Hematopoietic multipotent progenitor cell treated with erythropoietin and hydrocortisone succinate and interleukin-3 and kit ligand, for 6 days (in vitro differentiated cells): ENCODE measurements around the gene PKD1L1.
"Not testable (repeated sequence)": the region's sequence is repeated elsewhere in the genome, so short reads cannot be mapped to it uniquely, and the experiment has no call there.

Experiments used
- DNase-seq: peaks from one replicate; pipeline ENCODE4 v3.0.0-alpha.2; 2015

PKD1L1 gene

GRCh38 chr7:47758546-47758945 lies 189.7 kb downstream of the PKD1L1 start:
- DNase-seq: no peak

GRCh38 chr7:47757921-47758411 lies 190.3 kb downstream of the PKD1L1 start:
- DNase-seq: no peak

GRCh38 chr7:47756636-47757035 lies 191.6 kb downstream of the PKD1L1 start:
- DNase-seq: no peak

- no peak for DNase-seq
Measured at GRCh38 chr7:47755248-47755647, 193.0 kb downstream of the PKD1L1 start.

GRCh38 chr7:47751724-47752123 lies 196.5 kb downstream of the PKD1L1 start:
- DNase-seq: not testable (repeated sequence)

GRCh38 chr7:47751043-47751442 lies 197.2 kb downstream of the PKD1L1 start:
- no peak for DNase-seq

- DNase-seq: no peak
Measured at GRCh38 chr7:47748041-47748440, 200.2 kb downstream of the PKD1L1 start.

- no peak for DNase-seq
Measured at GRCh38 chr7:47747160-47747559, 201.1 kb downstream of the PKD1L1 start.

GRCh38 chr7:47746468-47746867 lies 201.8 kb downstream of the PKD1L1 start:
- no peak for DNase-seq

- DNase-seq: no peak
Measured at GRCh38 chr7:47744883-47745282, 203.4 kb downstream of the PKD1L1 start.

GRCh38 chr7:47743965-47744591 lies 204.2 kb downstream of the PKD1L1 start:
- no peak for DNase-seq

- DNase-seq: no peak
Measured at GRCh38 chr7:47741984-47742383, 206.3 kb downstream of the PKD1L1 start.

GRCh38 chr7:47739891-47740290 lies 208.4 kb downstream of the PKD1L1 start:
- no peak for DNase-seq

GRCh38 chr7:47739301-47739875 lies 208.9 kb downstream of the PKD1L1 start:
- DNase-seq: no peak

GRCh38 chr7:47738563-47739166 lies 209.6 kb downstream of the PKD1L1 start:
- DNase-seq: no peak

- no peak for DNase-seq
Measured at GRCh38 chr7:47737601-47738000, 210.7 kb downstream of the PKD1L1 start.

- no peak for DNase-seq
Measured at GRCh38 chr7:47735431-47736345, 212.6 kb downstream of the PKD1L1 start.

GRCh38 chr7:47734949-47735291 lies 213.3 kb downstream of the PKD1L1 start:
- no peak for DNase-seq

GRCh38 chr7:47734287-47734948 lies 213.8 kb downstream of the PKD1L1 start:
- DNase-seq: no peak

- DNase-seq: no peak
Measured at GRCh38 chr7:47730142-47730541, 218.1 kb downstream of the PKD1L1 start.

- DNase-seq: no peak
Measured at GRCh38 chr7:47726047-47726726, 222.1 kb downstream of the PKD1L1 start.
